Activated CD8-positive, alpha-beta memory T cell treated with anti-CD3 and anti-CD28 coated beads for 24 hours (primary cell): Measurements from ENCODE around the gene CYP2A7.
"Not testable (repeated sequence)": the region's sequence is repeated elsewhere in the genome, so short reads cannot be mapped to it uniquely, and the experiment has no call there.

Source experiments
- DNase-seq: peaks from one replicate; pipeline ENCODE4 v3.0.0-alpha.2; 2020

The CYP2A7 gene

GRCh38 chr19:40882062-40882461, at the start of gene CYP2A7:
Gene CYP2A7 (minus strand): TSS chr19:40882231. CDS start chr19:40882210, 21 bp downstream.
- not testable (repeated sequence) for DNase-seq

- DNase-seq, result not testable (repeated sequence)
Observed at GRCh38 chr19:40930799-40931198, 48.8 kb upstream of the CYP2A7 start.

- not testable (repeated sequence) for DNase-seq
Observed at GRCh38 chr19:40929942-40930341, 47.9 kb upstream of the CYP2A7 start.

GRCh38 chr19:40928850-40929249, 46.8 kb upstream of the CYP2A7 start:
- no peak for DNase-seq

- no peak for DNase-seq
Observed at GRCh38 chr19:40927567-40927966, 45.5 kb upstream of the CYP2A7 start.

- DNase-seq, result not testable (repeated sequence)
Observed at GRCh38 chr19:40926276-40926675, 44.2 kb upstream of the CYP2A7 start.

- no peak for DNase-seq
Observed at GRCh38 chr19:40923934-40924391, 41.9 kb upstream of the CYP2A7 start.

GRCh38 chr19:40922237-40923160, 40.5 kb upstream of the CYP2A7 start:
- not testable (repeated sequence) for DNase-seq

GRCh38 chr19:40921005-40921897, 39.2 kb upstream of the CYP2A7 start:
- no peak for DNase-seq

GRCh38 chr19:40920300-40921004, 38.4 kb upstream of the CYP2A7 start:
- DNase-seq, result no peak

GRCh38 chr19:40919530-40920299, 37.7 kb upstream of the CYP2A7 start:
- not testable (repeated sequence) for DNase-seq

GRCh38 chr19:40918303-40918702, 36.3 kb upstream of the CYP2A7 start:
- not testable (repeated sequence) for DNase-seq

- no peak for DNase-seq
Observed at GRCh38 chr19:40908976-40909375, 26.9 kb upstream of the CYP2A7 start.

- DNase-seq, result peak; percentile 76
Observed at GRCh38 chr19:40907968-40908735, 26.1 kb upstream of the CYP2A7 start.

GRCh38 chr19:40906512-40906911, 24.5 kb upstream of the CYP2A7 start:
- DNase-seq, result no peak

- not testable (repeated sequence) for DNase-seq
Observed at GRCh38 chr19:40904673-40905156, 22.7 kb upstream of the CYP2A7 start.

GRCh38 chr19:40901975-40902750, 20.1 kb upstream of the CYP2A7 start:
- not testable (repeated sequence) for DNase-seq

GRCh38 chr19:40900521-40900920, 18.5 kb upstream of the CYP2A7 start:
- not testable (repeated sequence) for DNase-seq

GRCh38 chr19:40899964-40900363, 17.9 kb upstream of the CYP2A7 start:
- DNase-seq, result not testable (repeated sequence)
